IPS-15b (cell line): ENCODE data around the gene DCST1.
A peak's percentile ranks its signal among the peaks of the same experiment; 100 is the strongest.

ENCODE experiments used
- H3K27me3 ChIP-seq: one replicate; pipeline ENCODE4 v1.6.1; 2013; ENCODE audit warnings: low read length; ENCODE audit not compliant: control insufficient read depth, insufficient read depth
- H3K36me3 ChIP-seq: one replicate; pipeline ENCODE4 v1.6.1; 2013; ENCODE audit warnings: low read length; ENCODE audit not compliant: control insufficient read depth, insufficient read depth
- H3K4me1 ChIP-seq: one replicate; pipeline ENCODE4 v1.6.1; 2013; ENCODE audit warnings: mild to moderate bottlenecking, low read length; ENCODE audit not compliant: control insufficient read depth, insufficient read depth
- H3K4me3 ChIP-seq: one replicate; pipeline ENCODE4 v1.5.1; 2013; ENCODE audit warnings: low read depth, low read length
- H3K9ac ChIP-seq: one replicate; pipeline ENCODE4 v1.6.1; 2013; ENCODE audit warnings: low read depth, mild to moderate bottlenecking, low read length
- H3K9me3 ChIP-seq: one replicate; pipeline ENCODE4 v1.6.1; 2013; ENCODE audit warnings: mild to moderate bottlenecking, low read length; ENCODE audit not compliant: control insufficient read depth, insufficient read depth

Gene DCST1

DNA sequence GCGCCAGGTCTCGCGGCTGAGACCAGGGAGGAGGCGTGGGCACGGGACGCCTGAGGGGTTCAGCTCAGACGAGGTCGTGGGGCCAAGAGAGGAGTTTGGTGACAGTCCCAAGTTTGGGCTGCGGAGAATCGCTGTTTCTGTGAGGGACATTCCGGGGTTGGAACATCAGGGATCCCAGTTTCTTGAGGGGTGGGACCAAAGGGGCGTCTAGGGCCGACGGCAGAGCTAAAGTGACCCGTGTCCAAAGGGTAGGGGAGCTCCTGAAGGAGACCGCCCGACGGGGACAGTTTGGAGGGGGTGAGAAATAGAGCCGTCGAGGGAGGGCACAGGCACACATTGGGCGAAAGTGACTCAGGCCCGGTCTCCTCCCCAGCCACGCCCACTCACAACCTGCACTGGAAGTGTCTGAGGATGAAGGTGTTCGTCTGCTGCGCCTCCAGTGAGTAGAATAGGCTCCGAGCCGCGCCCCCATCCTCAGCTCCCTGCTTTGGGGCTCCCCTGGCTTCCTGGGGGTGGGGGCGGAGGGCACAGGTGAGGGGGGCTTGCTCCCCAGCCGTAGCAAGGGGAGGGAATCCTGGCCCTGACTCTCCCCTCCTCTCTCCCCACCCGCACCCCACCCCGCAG, 52.0 kb downstream of the DCST1 start:
- Histone ChIP-seq H3K4me1 (peaks cover 14% of the 10 kb centered on the region), H3K27me3 (peaks cover 40% of the 10 kb centered on the region), H3K4me3 (peak overlapping the region; percentile 93), H3K9me3 (no peaks in the 10 kb centered on the region), H3K9ac (peak overlapping the region; percentile 37), H3K36me3 (no peaks in the 10 kb centered on the region)

DNA sequence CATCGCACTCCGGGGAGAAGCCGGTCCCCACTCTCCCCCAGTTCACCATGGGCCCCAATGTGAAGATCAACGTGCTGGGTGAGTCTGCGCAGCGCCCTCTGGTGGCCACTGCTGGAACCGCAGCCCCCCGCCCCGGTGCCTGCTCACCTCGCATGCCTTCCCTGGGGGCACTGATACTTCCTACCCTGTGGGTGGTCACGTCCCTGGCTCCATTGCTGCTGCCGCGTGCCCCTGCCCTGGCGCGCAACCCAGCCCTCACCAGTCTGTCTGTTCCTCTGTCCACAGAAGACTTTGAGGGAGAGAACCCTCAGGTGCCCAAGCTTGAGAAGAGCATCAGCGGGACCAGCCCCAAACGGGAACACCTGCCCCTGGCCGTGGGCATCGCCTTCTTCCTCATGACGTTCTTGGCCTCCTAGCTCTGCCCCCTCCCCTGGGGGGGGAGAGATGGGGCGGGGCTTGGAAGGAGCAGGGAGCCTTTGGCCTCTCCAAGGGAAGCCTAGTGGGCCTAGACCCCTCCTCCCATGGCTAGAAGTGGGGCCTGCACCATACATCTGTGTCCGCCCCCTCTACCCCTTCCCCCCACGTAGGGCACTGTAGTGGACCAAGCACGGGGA, 52.6 kb downstream of the DCST1 start:
- Histone ChIP-seq H3K36me3 (no peaks in the 10 kb centered on the region), H3K27me3 (peaks cover 40% of the 10 kb centered on the region), H3K4me3 (peak overlapping the region; percentile 93), H3K4me1 (peaks cover 18% of the 10 kb centered on the region), H3K9ac (no peak overlapping the region), H3K9me3 (no peaks in the 10 kb centered on the region)

GRCh38 chr1:155086856-155087535, 53.4 kb downstream of the DCST1 start:
- Histone ChIP-seq H3K36me3 (no peaks in the 10 kb centered on the region), H3K9me3 (no peaks in the 10 kb centered on the region), H3K4me3 (no peak overlapping the region), H3K4me1 (peaks cover 16% of the 10 kb centered on the region), H3K27me3 (peaks cover 38% of the 10 kb centered on the region), H3K9ac (no peak overlapping the region)

DNA sequence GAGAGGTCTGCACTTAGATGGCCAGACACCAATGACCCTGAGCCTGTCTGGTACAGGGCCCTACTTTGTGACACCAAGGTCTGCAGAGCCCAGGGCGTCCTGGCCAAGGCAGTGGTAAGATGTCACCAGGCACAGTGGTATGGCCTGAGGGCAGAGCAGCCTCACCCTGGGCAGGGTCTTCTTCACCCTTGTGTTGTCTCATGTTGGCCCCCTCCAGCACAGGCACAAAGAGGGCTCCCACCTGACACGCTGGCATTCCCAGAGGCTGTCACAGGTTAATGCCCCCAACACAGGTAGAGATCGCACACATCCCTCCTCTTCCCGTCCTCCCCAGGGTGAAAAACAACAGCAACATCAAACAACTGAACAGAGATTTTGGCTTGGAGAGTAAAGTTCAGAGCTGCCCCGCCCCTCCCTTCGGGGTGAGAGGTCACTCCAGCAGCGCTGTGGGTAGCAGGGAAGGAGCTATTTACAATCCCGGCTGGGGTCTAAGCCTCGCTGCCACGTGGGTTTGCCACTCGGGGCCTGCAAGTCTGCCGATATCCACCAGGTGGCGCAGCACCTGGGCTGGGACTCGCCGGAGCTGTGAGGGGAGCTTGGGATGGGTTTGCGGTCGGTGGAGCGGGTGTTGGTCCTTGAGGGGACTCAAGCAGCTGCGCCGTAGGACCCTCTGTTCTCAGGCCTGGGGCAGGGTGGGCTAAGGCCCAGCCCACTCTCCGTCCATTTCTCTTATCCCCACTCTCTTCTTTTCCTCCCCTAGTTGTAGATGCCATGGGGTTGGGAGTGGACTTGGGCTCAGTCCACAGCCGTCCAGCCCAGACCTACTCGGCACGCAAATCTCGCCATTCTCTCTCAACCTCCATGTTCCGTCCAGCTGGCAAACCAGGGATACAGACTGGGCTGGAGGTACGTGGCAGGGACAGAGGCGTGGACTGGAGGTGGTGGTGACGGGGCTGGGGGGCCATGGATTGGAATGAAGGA, 57.7 kb downstream of the DCST1 start:
- H3K36me3 ChIP-seq, result no peaks in the 10 kb centered on the region
- H3K9me3 ChIP-seq, result no peaks in the 10 kb centered on the region
- peak overlapping the region; percentile 33 for H3K4me3 ChIP-seq
- H3K9ac ChIP-seq, result peak overlapping the region; percentile 41
- H3K4me1 ChIP-seq, result peaks cover 12% of the 10 kb centered on the region
- H3K27me3 ChIP-seq, result peaks cover 20% of the 10 kb centered on the region

DNA sequence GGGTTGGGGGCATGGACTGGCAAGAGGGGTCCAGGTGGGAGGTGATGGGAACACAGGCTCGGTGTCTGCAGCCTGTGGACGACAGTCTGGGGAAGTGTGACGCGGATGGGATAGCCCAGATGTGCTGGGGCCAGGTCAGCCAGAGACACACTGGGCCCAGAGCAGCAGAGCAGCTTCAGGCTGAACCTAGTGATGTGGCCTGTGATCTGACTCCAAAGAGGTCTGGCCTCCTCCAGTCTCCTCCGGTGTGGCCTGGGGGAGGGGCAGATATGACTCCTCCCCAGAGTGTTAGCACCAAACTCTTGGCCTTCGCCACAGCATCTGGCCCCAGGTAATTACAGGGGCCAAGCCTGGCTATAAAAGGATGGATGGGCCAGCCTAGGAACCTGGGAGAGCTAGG, 58.5 kb downstream of the DCST1 start:
- peaks cover 20% of the 10 kb centered on the region for H3K27me3 ChIP-seq
- H3K36me3 ChIP-seq, result no peaks in the 10 kb centered on the region
- H3K4me3 ChIP-seq, result no peak overlapping the region
- H3K9ac ChIP-seq, result no peak overlapping the region
- H3K9me3 ChIP-seq, result no peaks in the 10 kb centered on the region
- peaks cover 12% of the 10 kb centered on the region for H3K4me1 ChIP-seq

GRCh38 chr1:155092641-155093040, 59.0 kb downstream of the DCST1 start:
- Histone ChIP-seq H3K27me3 (peaks cover 20% of the 10 kb centered on the region), H3K36me3 (no peaks in the 10 kb centered on the region), H3K9me3 (no peaks in the 10 kb centered on the region), H3K4me3 (no peak overlapping the region), H3K9ac (no peak overlapping the region), H3K4me1 (peaks cover 11% of the 10 kb centered on the region)

- Histone ChIP-seq H3K9me3 (no peaks in the 10 kb centered on the region), H3K36me3 (no peaks in the 10 kb centered on the region), H3K9ac (no peak overlapping the region), H3K4me1 (peaks cover 10% of the 10 kb centered on the region), H3K27me3 (peaks cover 16% of the 10 kb centered on the region), H3K4me3 (no peak overlapping the region)
Measured at GRCh38 chr1:155093911-155094621, 60.4 kb downstream of the DCST1 start.

DNA sequence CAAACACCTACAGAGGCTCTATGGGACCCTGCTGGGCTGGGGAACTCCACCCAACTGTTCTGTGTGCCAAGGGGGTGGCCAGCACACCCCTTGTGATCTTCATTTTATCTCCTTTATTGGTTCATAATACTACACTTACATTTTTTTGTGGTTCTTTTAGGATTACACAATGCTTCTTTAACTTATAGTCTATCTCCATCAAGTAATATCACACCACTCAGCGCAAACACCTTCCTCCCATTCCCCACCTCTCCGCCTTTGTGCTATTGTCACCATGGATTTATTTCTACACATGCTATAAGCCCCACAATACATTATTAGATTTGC, 61.0 kb downstream of the DCST1 start:
- no peaks in the 10 kb centered on the region for H3K9me3 ChIP-seq
- H3K9ac ChIP-seq, result no peak overlapping the region
- no peaks in the 10 kb centered on the region for H3K36me3 ChIP-seq
- H3K4me1 ChIP-seq, result peaks cover 10% of the 10 kb centered on the region
- peaks cover 16% of the 10 kb centered on the region for H3K27me3 ChIP-seq
- H3K4me3 ChIP-seq, result no peak overlapping the region

GRCh38 chr1:155099331-155099730, 65.7 kb downstream of the DCST1 start:
- no peak overlapping the region for H3K4me3 ChIP-seq

More at GRCh38 chr1:155099331-155099730, 65.7 kb downstream of the DCST1 start:
- Histone ChIP-seq H3K9ac (no peak overlapping the region), H3K36me3 (no peaks in the 10 kb centered on the region), H3K4me1 (peaks cover 3% of the 10 kb centered on the region), H3K9me3 (no peaks in the 10 kb centered on the region), H3K27me3 (no peaks in the 10 kb centered on the region)
